Neuronal stem cell (in vitro differentiated cells): Measurements from ENCODE around the gene IPO7.
A peak's percentile ranks its signal among the peaks of the same experiment; 100 is the strongest.

ENCODE experiments used
- DNase-seq: peaks from one replicate; pipeline ENCODE4 v3.0.0-alpha.2; 2013; ENCODE audit warnings: low spot score
- H2AFZ ChIP-seq: one replicate; pipeline ENCODE4 v1.6.1; 2013; ENCODE audit warnings: mild to moderate bottlenecking, low read length, inconsistent platforms
- H2AK5ac ChIP-seq: 2 replicates; pipeline ENCODE4 v1.6.1; 2013; ENCODE audit warnings: low read depth, mild to moderate bottlenecking, inconsistent platforms, low read length, moderate library complexity, mixed read lengths
- H2BK120ac ChIP-seq: 2 replicates; pipeline ENCODE4 v1.6.1; 2013; ENCODE audit warnings: low read depth, mild to moderate bottlenecking, inconsistent platforms, low read length, moderate library complexity, mixed read lengths
- H2BK12ac ChIP-seq: one replicate; pipeline ENCODE4 v1.6.1; 2013; ENCODE audit warnings: low read length, inconsistent platforms
- H2BK15ac ChIP-seq: 2 replicates; pipeline ENCODE4 v1.6.1; 2013; ENCODE audit warnings: mild to moderate bottlenecking, low read length, inconsistent platforms, mixed read lengths
- H2BK5ac ChIP-seq: one replicate; pipeline ENCODE4 v1.6.1; 2013; ENCODE audit warnings: inconsistent platforms, mild to moderate bottlenecking, low read length, moderate library complexity
- H3K14ac ChIP-seq: one replicate; pipeline ENCODE4 v1.6.1; 2013; ENCODE audit warnings: low read length, inconsistent platforms
- H3K18ac ChIP-seq: 2 replicates; pipeline ENCODE4 v1.6.1; 2013; ENCODE audit warnings: low read length, inconsistent platforms
- H3K23ac ChIP-seq: 2 replicates; pipeline ENCODE4 v1.6.1; 2013; ENCODE audit warnings: low read depth, mild to moderate bottlenecking, mixed read lengths, low read length, inconsistent platforms; ENCODE audit not compliant: poor library complexity
- H3K27ac ChIP-seq: replicated peaks from 3 replicates; pipeline ENCODE4 v1.5.1; 2013; ENCODE audit warnings: low read length, inconsistent platforms
- H3K27me3 ChIP-seq, 3 experiments: 2 replicates each; pipeline ENCODE4 v1.6.1; 2013; ENCODE audit warnings: low read length in 3 of 3, mild to moderate bottlenecking in 2 of 3, inconsistent platforms in 1 of 3, low read depth in 1 of 3, mixed read lengths in 1 of 3, moderate library complexity in 1 of 3; ENCODE audit not compliant: control insufficient read depth in 3 of 3, insufficient read depth in 3 of 3
- H3K36me3 ChIP-seq, 2 donors: replicated peaks in 1 of 2; 2 replicates each; pipeline ENCODE4 v1.6.1; 2013; ENCODE audit warnings: low read length in 2 of 2; ENCODE audit not compliant: control insufficient read depth in 2 of 2, insufficient read depth in 2 of 2
- H3K4ac ChIP-seq: 2 replicates; pipeline ENCODE4 v1.6.1; 2013; ENCODE audit warnings: inconsistent platforms, mild to moderate bottlenecking, low read length, moderate library complexity
- H3K4me1 ChIP-seq, 2 donors: 1 replicate in 1 of 2; 2 replicates in 1 of 2; pipeline ENCODE4 v1.6.1; 2013; ENCODE audit warnings: low read length in 2 of 2, low read depth in 1 of 2; ENCODE audit not compliant: control insufficient read depth in 2 of 2, insufficient read depth in 1 of 2
- H3K4me2 ChIP-seq: one replicate; pipeline ENCODE4 v1.6.1; 2013; ENCODE audit warnings: mild to moderate bottlenecking, low read length, inconsistent platforms; ENCODE audit not compliant: insufficient read depth, poor library complexity, severe bottlenecking
- H3K4me3 ChIP-seq, 2 donors: 2 replicates each; pipeline ENCODE4 v1.5.1; 2013; ENCODE audit warnings: low read length in 2 of 2, mild to moderate bottlenecking in 2 of 2, inconsistent platforms in 1 of 2, moderate library complexity in 1 of 2
- H3K79me1 ChIP-seq: one replicate; pipeline ENCODE4 v1.6.1; 2013; ENCODE audit warnings: low read depth, mild to moderate bottlenecking, inconsistent platforms, low read length, moderate library complexity
- H3K9ac ChIP-seq: one replicate; pipeline ENCODE4 v1.6.1; 2013; ENCODE audit warnings: mild to moderate bottlenecking, low read depth, low read length, inconsistent platforms; ENCODE audit not compliant: poor library complexity
- H3K9me3 ChIP-seq, 2 donors: replicated peaks in 1 of 2; 2 replicates each; pipeline versions ENCODE3 to v1.6.1; 2013; ENCODE audit warnings: low read length in 2 of 2, mild to moderate bottlenecking in 2 of 2, inconsistent platforms in 1 of 2, low read depth in 1 of 2, mixed read lengths in 1 of 2, moderate library complexity in 1 of 2; ENCODE audit not compliant: control insufficient read depth in 2 of 2, insufficient read depth in 1 of 2
- H4K8ac ChIP-seq: one replicate; pipeline ENCODE4 v1.6.1; 2013; ENCODE audit warnings: low read depth, mild to moderate bottlenecking, inconsistent platforms, low read length, moderate library complexity
- H4K91ac ChIP-seq: one replicate; pipeline ENCODE4 v1.6.1; 2013; ENCODE audit warnings: low read length, low read depth, mild to moderate bottlenecking, inconsistent platforms; ENCODE audit not compliant: poor library complexity
- WGBS, 2 donors: extraction: QIAGEN DNeasy Blood & Tissue Kit; methylation state at CpG; one replicate each; pipeline ENCODE4 v1.1.7; 2013; ENCODE audit warnings: missing lambda C conversion rate in 2 of 2, mixed read lengths in 1 of 2; ENCODE audit not compliant: insufficient read length in 2 of 2, insufficient replicate concordance in 1 of 2; ENCODE audit errors: extremely low coverage in 2 of 2; 5-methylcytosine and 5-hydroxymethylcytosine counted together

IPO7 gene

GRCh38 chr11:9379041-9379440, 5.4 kb upstream of the IPO7 start:
- H3K18ac ChIP-seq, result peak overlapping the region; percentile 38

GRCh38 chr11:9380773-9381172, 3.7 kb upstream of the IPO7 start:
- no peak overlapping the region for H3K27ac ChIP-seq
- WGBS, 2 donors, result no CpG with 5 or more reads among the region's 2 CpGs

More at GRCh38 chr11:9379041-9379440, 5.4 kb upstream of the IPO7 start:
- Histone ChIP-seq H2BK12ac (no peak overlapping the region), H3K4me1 (peaks cover 0 to 2% of the 10 kb centered on the region in 2 donors), H3K36me3 (peaks cover 0 to 2% of the 10 kb centered on the region in 2 donors), H3K23ac (peak overlapping the region; percentile 91), H2AK5ac (no peak overlapping the region), H2AFZ (no peak overlapping the region), H2BK120ac (no peak overlapping the region), H3K9me3 (peaks cover 0 to 6% of the 10 kb centered on the region in 2 donors), H4K91ac (no peak overlapping the region), H3K4ac (no peak overlapping the region), H2BK5ac (no peak overlapping the region), H3K27ac (no peak overlapping the region), H3K9ac (no peak overlapping the region), H4K8ac (no peak overlapping the region), H3K79me1 (peaks cover 2% of the 10 kb centered on the region), H2BK15ac (peak overlapping the region; percentile 49), H3K27me3 (no peaks in the 10 kb centered on the region), H3K4me2 (no peak overlapping the region), H3K14ac (no peak overlapping the region), H3K4me3 (no peak overlapping the region)
- WGBS, 2 donors, result no CpG with 5 or more reads among the region's 12 CpGs
- DNase-seq, result no peak

DNA sequence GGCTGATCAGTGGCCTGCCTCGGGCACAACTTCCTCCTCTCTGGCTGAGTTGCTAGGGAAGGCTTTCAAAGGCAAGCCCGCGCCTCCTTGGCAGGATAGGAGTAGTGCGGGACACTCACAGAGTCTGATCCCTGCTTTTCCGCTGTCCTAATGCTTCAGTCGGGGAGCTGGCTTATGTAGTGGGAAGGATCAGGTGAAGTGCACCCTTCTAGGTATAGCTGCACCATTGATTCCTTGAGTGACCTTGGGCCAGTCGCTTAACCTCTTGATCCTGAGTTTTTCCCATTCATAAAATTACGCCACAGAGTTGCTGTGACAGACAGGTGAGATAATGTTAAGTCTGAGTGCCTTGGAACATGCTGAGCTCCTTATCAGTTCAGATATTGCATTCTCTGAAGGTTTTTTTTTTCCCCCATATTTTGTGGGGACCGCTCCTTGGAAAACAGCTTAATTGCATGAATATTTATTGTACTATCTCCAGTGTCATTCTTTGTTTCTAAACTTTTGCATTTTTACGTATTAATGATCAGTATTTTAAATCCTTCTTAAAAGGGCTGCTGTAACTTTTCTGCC, 961 bp downstream of the IPO7 start:
- H3K36me3 ChIP-seq, result peaks cover 0 to 39% of the 10 kb centered on the region in 2 donors
- H2AK5ac ChIP-seq, result peak overlapping the region; percentile 97
- peaks cover 10% of the 10 kb centered on the region for H3K79me1 ChIP-seq
- H3K27me3 ChIP-seq, result no peaks in the 10 kb centered on the region
- H2AFZ ChIP-seq, result peak overlapping the region; percentile 92
- H3K27ac ChIP-seq, result peak overlapping the region; percentile 93
- no peak overlapping the region for H4K8ac ChIP-seq
- no peak overlapping the region for H3K14ac ChIP-seq
- H3K23ac ChIP-seq, result peak overlapping the region; percentile 96
- peaks cover 0 to 2% of the 10 kb centered on the region in 2 donors for H3K4me1 ChIP-seq
- H3K4me3 ChIP-seq, result peak overlapping the region; percentile 79 to 100
- DNase-seq, result no peak
- H3K4ac ChIP-seq, result no peak overlapping the region
- H2BK12ac ChIP-seq, result no peak overlapping the region
- peak overlapping the region; percentile 98 for H2BK5ac ChIP-seq
- H3K4me2 ChIP-seq, result peak overlapping the region; percentile 78
- peak overlapping the region; percentile 99 for H3K9ac ChIP-seq
- no CpG with 5 or more reads among the region's 10 CpGs for WGBS, 2 donors
- H3K18ac ChIP-seq, result peak overlapping the region; percentile 98
- H4K91ac ChIP-seq, result peak overlapping the region; percentile 65
- peak overlapping the region; percentile 76 for H2BK120ac ChIP-seq
- no peak overlapping the region for H2BK15ac ChIP-seq
- no peaks in the 10 kb centered on the region for H3K9me3 ChIP-seq

More at GRCh38 chr11:9380773-9381172, 3.7 kb upstream of the IPO7 start:
- Histone ChIP-seq H3K4me2 (no peak overlapping the region), H3K36me3 (peaks cover 0 to 2% of the 10 kb centered on the region in 2 donors), H2AFZ (peak overlapping the region; percentile 50), H3K23ac (no peak overlapping the region), H3K4me3 (no peak overlapping the region), H3K14ac (no peak overlapping the region), H4K8ac (no peak overlapping the region), H3K27me3 (no peaks in the 10 kb centered on the region), H2BK120ac (no peak overlapping the region), H2AK5ac (no peak overlapping the region), H2BK15ac (no peak overlapping the region), H2BK5ac (no peak overlapping the region), H3K79me1 (peaks cover 12% of the 10 kb centered on the region), H3K18ac (no peak overlapping the region), H3K9me3 (peaks cover 0 to 6% of the 10 kb centered on the region in 2 donors), H3K4me1 (peaks cover 0 to 2% of the 10 kb centered on the region in 2 donors), H4K91ac (no peak overlapping the region), H2BK12ac (no peak overlapping the region), H3K4ac (no peak overlapping the region), H3K9ac (no peak overlapping the region)
- no peak for DNase-seq

GRCh38 chr11:9386086-9386485, 1.6 kb downstream of the IPO7 start:
- Histone ChIP-seq H3K4me3 (peak overlapping the region in 1 of 2 donors; percentile 79), H2BK15ac (no peak overlapping the region), H3K79me1 (peaks cover 10% of the 10 kb centered on the region), H3K4ac (no peak overlapping the region), H4K8ac (no peak overlapping the region), H3K14ac (no peak overlapping the region), H3K9ac (no peak overlapping the region), H3K27ac (no peak overlapping the region), H3K9me3 (no peaks in the 10 kb centered on the region), H2AK5ac (no peak overlapping the region), H3K18ac (no peak overlapping the region), H3K27me3 (no peaks in the 10 kb centered on the region), H3K36me3 (peaks cover 0 to 40% of the 10 kb centered on the region in 2 donors), H3K23ac (no peak overlapping the region), H3K4me2 (no peak overlapping the region), H3K4me1 (peaks cover 0 to under 1% of the 10 kb centered on the region in 2 donors), H4K91ac (no peak overlapping the region), H2BK120ac (no peak overlapping the region), H2BK12ac (no peak overlapping the region), H2AFZ (no peak overlapping the region), H2BK5ac (no peak overlapping the region)
- DNase-seq, result no peak
- no CpG with 5 or more reads among the region's 2 CpGs for WGBS, 2 donors
